ENCODE measurements around the gene ZNF280A.
A peak's percentile ranks its signal among the peaks of the same experiment; 100 is the strongest.

ZNF280A gene

GRCh38 chr22:22467112-22467511, 53.0 kb downstream of the ZNF280A start:
- no peak for DNase-seq (ENCODE audit: low spot score)

GRCh38 chr22:22465782-22466181, 54.3 kb downstream of the ZNF280A start:
- DNase-seq (ENCODE audit: low spot score): no peak

GRCh38 chr22:22465094-22465602, 54.9 kb downstream of the ZNF280A start:
- DNase-seq (ENCODE audit: low spot score): no peak

GRCh38 chr22:22464541-22465054, 55.5 kb downstream of the ZNF280A start:
- no peak for DNase-seq (ENCODE audit: low spot score)

- DNase-seq (ENCODE audit: low spot score): peak; percentile 45
These were observed 56.1 kb downstream of the ZNF280A start for GRCh38 chr22:22463855-22464540.
